CD4-positive, alpha-beta T cell (primary cell): ENCODE measurements around the gene TENT5A. TPM values are rescaled to one million over a fixed set of nuclear protein-coding genes. Genes with fewer than 3 reads are reported as not detected.

Experiments
- ATAC-seq: fragments of 200-7000 bp; cut with Tn5 transposase; one replicate; pipeline ENCODE4 v1.10.0; 2022; ENCODE audit warnings: mild to moderate bottlenecking; ENCODE audit not compliant: poor library complexity
- CTCF ChIA-PET: fragments of 350-600 bp; sonication (Branson Sonifier 250); formaldehyde crosslinking; loops from one replicate; lab custom pipeline; 2021; ENCODE audit warnings: antibody characterized with exemption, inconsistent platforms; lab: Charles Lee
- POLR2A ChIA-PET: fragments of 350-600 bp; sonication (Branson Sonifier 250); formaldehyde crosslinking; loops from one replicate; lab custom pipeline; 2021; ENCODE audit warnings: antibody characterized with exemption, inconsistent platforms; lab: Charles Lee
- DNase-seq, 14 experiments: peaks; one replicate each; pipeline ENCODE4 v3.0.0-alpha.2; 2013 to 2020; ENCODE audit warnings: mixed read lengths in 2 of 14
- H3K27ac ChIP-seq, 2 donors: one replicate each; pipeline versions ENCODE4 v1.5.1 to v1.7.0; 2013; ENCODE audit warnings: low read length in 2 of 2, low read depth in 1 of 2, mild to moderate bottlenecking in 1 of 2
- H3K27me3 ChIP-seq, 2 experiments: 1 replicate in 1 of 2; 2 replicates in 1 of 2; pipeline versions ENCODE4 v1.6.1 to v1.7.0; 2013; ENCODE audit warnings: low read length in 2 of 2, control low read depth in 1 of 2, mild to moderate bottlenecking in 1 of 2, moderate library complexity in 1 of 2; ENCODE audit not compliant: insufficient read depth in 2 of 2, control insufficient read depth in 1 of 2
- H3K36me3 ChIP-seq: one replicate; pipeline ENCODE4 v1.6.1; 2013; ENCODE audit warnings: low read length, control low read depth; ENCODE audit not compliant: insufficient read depth
- H3K4me1 ChIP-seq: one replicate; pipeline ENCODE4 v1.6.1; 2013; ENCODE audit warnings: low read length, control low read depth; ENCODE audit not compliant: insufficient read depth
- H3K4me3 ChIP-seq: one replicate; pipeline ENCODE4 v1.5.1; 2013; ENCODE audit warnings: mild to moderate bottlenecking, low read length, moderate library complexity
- H3K9me3 ChIP-seq, 2 experiments: 1 replicate in 1 of 2; 2 replicates in 1 of 2; pipeline versions ENCODE4 v1.6.1 to v1.7.0; 2013; ENCODE audit warnings: low read length in 2 of 2, mild to moderate bottlenecking in 2 of 2, control low read depth in 1 of 2, moderate library complexity in 1 of 2; ENCODE audit not compliant: control insufficient read depth in 1 of 2, insufficient read depth in 1 of 2
- H3K27ac Mint-ChIP-seq: one replicate; pipeline ENCODE4 v1.8.0; 2020; ENCODE audit warnings: mixed read lengths
- H3K27me3 Mint-ChIP-seq: one replicate; pipeline ENCODE4 v1.8.0; 2021; ENCODE audit warnings: mixed read lengths
- H3K36me3 Mint-ChIP-seq: one replicate; pipeline ENCODE4 v1.8.0; 2021; ENCODE audit warnings: low read depth, mixed read lengths
- H3K4me1 Mint-ChIP-seq: one replicate; pipeline ENCODE4 v1.8.0; 2021; ENCODE audit warnings: low read depth, mixed read lengths
- H3K4me3 Mint-ChIP-seq: one replicate; pipeline ENCODE4 v1.8.0; 2020; ENCODE audit warnings: mild to moderate bottlenecking, mixed read lengths
- H3K9me3 Mint-ChIP-seq: one replicate; pipeline ENCODE4 v1.8.0; 2020; ENCODE audit warnings: mixed read lengths
- CTCF ChIP-seq: fragments of 200-600 bp; IDR thresholded peaks from one replicate; pipeline ENCODE4 v1.8.0; 2022; ENCODE audit warnings: antibody characterized with exemption, mild to moderate bottlenecking
- intact Hi-C, 2 experiments: fragments of 100-400 bp; cut with DNase I in 1 of 2; cut with micrococcal nuclease in 1 of 2; formaldehyde crosslinking; loops; one replicate each; pipeline versions ENCODE4 v1.15.1 to v1.9.0; 2023 to 2025; cut with DNase I, micrococcal nuclease
- total RNA-seq, 174 experiments: library from RNA in 2 of 174; stranded (reverse) in 2 of 174; gene quantifications; one replicate each; pipeline ENCODE4 v1.2.3 and lab custom pipeline; 2021 to 2026

The TENT5A gene
- total RNA-seq, 2 experiments from 2014 or later = 6.3 to 6.7 TPM

DNA sequence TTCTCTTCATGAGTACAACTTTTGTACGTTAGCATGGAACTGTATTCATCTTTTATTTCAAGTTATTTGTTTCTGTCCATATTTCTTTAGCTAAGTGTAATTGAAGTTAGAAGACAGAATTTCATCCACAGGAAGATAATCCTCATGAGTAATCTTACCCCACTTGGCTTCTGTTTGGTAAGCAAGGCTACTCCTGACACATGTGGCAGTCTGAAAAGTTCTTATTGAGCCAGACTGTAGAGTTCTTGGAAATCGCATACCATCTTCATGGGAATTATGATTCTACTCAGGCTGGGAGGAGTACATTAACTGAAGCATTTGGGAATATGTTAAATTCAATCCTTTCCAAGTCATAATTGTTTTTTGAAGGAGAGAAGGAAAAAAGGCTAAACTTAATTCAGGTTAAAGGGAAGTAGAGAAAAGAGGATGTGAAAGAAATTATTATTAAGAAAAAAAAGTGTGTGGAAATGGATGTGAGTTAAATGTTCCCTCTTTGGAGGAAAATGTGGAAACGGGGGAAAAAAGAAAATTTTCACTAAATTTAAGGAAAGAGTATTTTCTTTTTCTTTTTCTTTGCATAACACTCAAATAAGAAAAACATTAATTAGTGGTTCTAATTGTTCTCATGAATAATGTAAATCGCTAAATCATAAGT, 41.5 kb upstream of the TENT5A start:
- Mint-ChIP-seq H3K27ac (no peak overlapping the region), H3K36me3 (no peaks in the 10 kb centered on the region), H3K9me3 (no peaks in the 10 kb centered on the region), H3K4me3 (no peak overlapping the region), H3K27me3 (no peaks in the 10 kb centered on the region), H3K4me1 (no peaks in the 10 kb centered on the region)
- Histone ChIP-seq H3K9me3 (no peaks in the 10 kb centered on the region), H3K27ac (no peak overlapping the region), H3K36me3 (no peaks in the 10 kb centered on the region), H3K4me1 (no peaks in the 10 kb centered on the region), H3K4me3 (no peak overlapping the region), H3K27me3 (no peaks in the 10 kb centered on the region)
- TF ChIP-seq CTCF = no peak
- intact Hi-C loops = no loop called here
- DNase-seq (no peak), ATAC-seq (no peak)
- ChIA-PET CTCF (no interaction called here), POLR2A (no interaction called here)

DNA sequence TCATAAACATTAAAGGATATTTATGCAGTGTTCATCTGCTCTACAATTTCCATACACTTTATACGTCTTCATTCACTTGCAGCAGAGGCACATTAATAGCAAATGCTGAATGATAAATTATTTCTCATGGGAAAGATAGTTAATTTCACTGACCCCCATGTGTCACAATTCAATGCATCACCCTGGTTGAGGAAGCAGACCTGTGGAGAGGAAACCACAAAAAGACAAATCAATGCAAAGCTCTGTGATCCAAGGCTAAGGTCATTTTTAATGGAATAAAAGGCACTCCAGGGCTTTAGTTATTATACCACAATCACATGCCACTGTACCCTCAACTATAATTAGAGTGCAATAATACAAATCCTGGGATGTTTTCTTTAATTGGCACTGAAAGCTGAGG, 40.3 kb upstream of the TENT5A start:
- POLR2A ChIA-PET = no interaction called here
- Histone ChIP-seq H3K27me3 (no peaks in the 10 kb centered on the region), H3K4me3 (no peak overlapping the region), H3K9me3 (no peaks in the 10 kb centered on the region), H3K27ac (no peak overlapping the region), H3K36me3 (no peaks in the 10 kb centered on the region), H3K4me1 (no peaks in the 10 kb centered on the region)
- TF ChIP-seq CTCF = no peak
- intact Hi-C loops = no loop called here
- Mint-ChIP-seq H3K4me3 (no peak overlapping the region), H3K27ac (no peak overlapping the region), H3K36me3 (no peaks in the 10 kb centered on the region), H3K27me3 (no peaks in the 10 kb centered on the region), H3K9me3 (no peaks in the 10 kb centered on the region), H3K4me1 (no peaks in the 10 kb centered on the region)
- DNase-seq (no peak), ATAC-seq (no peak)
- CTCF ChIA-PET = no interaction called here

DNA sequence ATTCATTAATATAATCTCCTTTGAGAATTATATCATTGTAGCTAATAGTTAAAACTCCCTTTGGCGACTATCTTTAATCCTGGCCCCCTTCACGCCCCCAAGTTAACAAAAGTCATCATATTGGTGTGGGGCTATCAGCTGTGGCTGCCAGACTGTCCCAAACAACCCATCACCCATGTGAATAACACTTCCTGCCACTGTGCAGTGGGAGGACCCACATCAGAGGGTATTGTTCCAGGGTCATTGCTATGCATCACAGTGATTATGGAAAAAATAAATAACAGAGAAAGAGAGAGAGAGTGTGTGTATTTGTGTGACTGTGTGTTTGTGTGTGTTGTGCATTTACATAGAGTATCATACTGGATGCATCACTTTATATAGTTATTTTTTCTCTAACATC, 39.3 kb upstream of the TENT5A start:
- no peaks in the 10 kb centered on the region for H3K4me1 Mint-ChIP-seq

More for the DNA sequence above, 39.3 kb upstream of the TENT5A start:
- intact Hi-C loops = no loop called here
- ATAC-seq (no peak), DNase-seq (no peak)
- ChIA-PET CTCF (no interaction called here), POLR2A (no interaction called here)
- Mint-ChIP-seq H3K4me3 (no peak overlapping the region), H3K27ac (no peak overlapping the region), H3K27me3 (no peaks in the 10 kb centered on the region), H3K36me3 (no peaks in the 10 kb centered on the region), H3K9me3 (no peaks in the 10 kb centered on the region)
- no peak overlapping the region for H3K4me3 ChIP-seq
- H3K27ac ChIP-seq = no peak overlapping the region
- no peak for TF ChIP-seq CTCF
- H3K4me1 ChIP-seq = no peaks in the 10 kb centered on the region
- H3K36me3 ChIP-seq = no peaks in the 10 kb centered on the region
- H3K9me3 ChIP-seq = no peaks in the 10 kb centered on the region
- H3K27me3 ChIP-seq = no peaks in the 10 kb centered on the region
